ENCODE measurements around the gene TPCN2. TPM values are rescaled to one million over a fixed set of nuclear protein-coding genes. Genes with fewer than 3 reads are reported as not detected.

The TPCN2 gene
- total and polyA plus RNA-seq, 4 donors, result 6.4 to 20.8 (median 12.1) TPM

- 96% methylated on average over 15 of the region's 15 CpGs for WGBS
- Histone ChIP-seq H3K27ac (ENCODE audit: low read depth in 1 of 2, low read length in 2 of 2) (no peak overlapping the region), H3K9me3 (ENCODE audit: control insufficient read depth in 4 of 4, low read length in 3 of 4) (no peaks in the 10 kb centered on the region), H3K4me3 (ENCODE audit: low read depth in 1 of 3, low read length in 3 of 3) (no peak overlapping the region), H3K4me1 (ENCODE audit: control insufficient read depth in 4 of 4, insufficient read depth in 4 of 4, low read length in 3 of 4) (no peaks in the 10 kb centered on the region), H3K9ac (ENCODE audit: low read depth in 1 of 2, low read length in 2 of 2) (no peak overlapping the region), H3K27me3 (ENCODE audit: control insufficient read depth in 4 of 4, insufficient read depth in 4 of 4, low read length in 3 of 4) (no peaks in the 10 kb centered on the region), H3K36me3 (ENCODE audit: control insufficient read depth in 4 of 4, insufficient read depth in 3 of 4, low read depth in 1 of 4, low read length in 3 of 4) (peaks cover 5 to 73% (median 25%) of the 10 kb centered on the region in 4 donors)
- TF ChIP-seq FOXA2 (IDR thresholded peaks at IDR 0.05) (no peak), RAD21 (IDR thresholded peaks at IDR 0.05) (no peak), RXRA (IDR thresholded peaks at IDR 0.05) (no peak), YY1 (IDR thresholded peaks at IDR 0.05) (no peak), SP1 (IDR thresholded peaks at IDR 0.05) (no peak), TAF1 (conservative IDR thresholded peaks at IDR 0.05) (no peak), HNF4G (IDR thresholded peaks at IDR 0.05) (no peak), FOXA1 (IDR thresholded peaks at IDR 0.05) (no peak), REST (IDR thresholded peaks at IDR 0.05) (no peak), JUND (IDR thresholded peaks at IDR 0.05) (no peak), GABPA (IDR thresholded peaks at IDR 0.05 in 1 of 2, conservative IDR thresholded peaks at IDR 0.05 in 1 of 2) (no peak), NR2F2 (IDR thresholded peaks at IDR 0.05) (no peak), ATF3 (IDR thresholded peaks at IDR 0.05) (no peak)
- TF ChIP-seq, protein P1, sequence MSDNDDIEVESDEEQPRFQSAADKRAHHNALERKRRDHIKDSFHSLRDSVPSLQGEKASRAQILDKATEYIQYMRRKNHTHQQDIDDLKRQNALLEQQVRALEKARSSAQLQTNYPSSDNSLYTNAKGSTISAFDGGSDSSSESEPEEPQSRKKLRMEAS (IDR thresholded peaks at IDR 0.05), result no peak
- TF ChIP-seq, protein P2, sequence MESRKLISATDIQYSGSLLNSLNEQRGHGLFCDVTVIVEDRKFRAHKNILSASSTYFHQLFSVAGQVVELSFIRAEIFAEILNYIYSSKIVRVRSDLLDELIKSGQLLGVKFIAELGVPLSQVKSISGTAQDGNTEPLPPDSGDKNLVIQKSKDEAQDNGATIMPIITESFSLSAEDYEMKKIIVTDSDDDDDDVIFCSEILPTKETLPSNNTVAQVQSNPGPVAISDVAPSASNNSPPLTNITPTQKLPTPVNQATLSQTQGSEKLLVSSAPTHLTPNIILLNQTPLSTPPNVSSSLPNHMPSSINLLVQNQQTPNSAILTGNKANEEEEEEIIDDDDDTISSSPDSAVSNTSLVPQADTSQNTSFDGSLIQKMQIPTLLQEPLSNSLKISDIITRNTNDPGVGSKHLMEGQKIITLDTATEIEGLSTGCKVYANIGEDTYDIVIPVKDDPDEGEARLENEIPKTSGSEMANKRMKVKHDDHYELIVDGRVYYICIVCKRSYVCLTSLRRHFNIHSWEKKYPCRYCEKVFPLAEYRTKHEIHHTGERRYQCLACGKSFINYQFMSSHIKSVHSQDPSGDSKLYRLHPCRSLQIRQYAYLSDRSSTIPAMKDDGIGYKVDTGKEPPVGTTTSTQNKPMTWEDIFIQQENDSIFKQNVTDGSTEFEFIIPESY (IDR thresholded peaks at IDR 0.05), result no peak
- TF ChIP-seq, protein P3, sequence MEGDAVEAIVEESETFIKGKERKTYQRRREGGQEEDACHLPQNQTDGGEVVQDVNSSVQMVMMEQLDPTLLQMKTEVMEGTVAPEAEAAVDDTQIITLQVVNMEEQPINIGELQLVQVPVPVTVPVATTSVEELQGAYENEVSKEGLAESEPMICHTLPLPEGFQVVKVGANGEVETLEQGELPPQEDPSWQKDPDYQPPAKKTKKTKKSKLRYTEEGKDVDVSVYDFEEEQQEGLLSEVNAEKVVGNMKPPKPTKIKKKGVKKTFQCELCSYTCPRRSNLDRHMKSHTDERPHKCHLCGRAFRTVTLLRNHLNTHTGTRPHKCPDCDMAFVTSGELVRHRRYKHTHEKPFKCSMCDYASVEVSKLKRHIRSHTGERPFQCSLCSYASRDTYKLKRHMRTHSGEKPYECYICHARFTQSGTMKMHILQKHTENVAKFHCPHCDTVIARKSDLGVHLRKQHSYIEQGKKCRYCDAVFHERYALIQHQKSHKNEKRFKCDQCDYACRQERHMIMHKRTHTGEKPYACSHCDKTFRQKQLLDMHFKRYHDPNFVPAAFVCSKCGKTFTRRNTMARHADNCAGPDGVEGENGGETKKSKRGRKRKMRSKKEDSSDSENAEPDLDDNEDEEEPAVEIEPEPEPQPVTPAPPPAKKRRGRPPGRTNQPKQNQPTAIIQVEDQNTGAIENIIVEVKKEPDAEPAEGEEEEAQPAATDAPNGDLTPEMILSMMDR (IDR thresholded peaks at IDR 0.05; ENCODE audit: low read depth, low read length, missing input control), result no peak
- no peak for DNase-seq (ENCODE audit: low spot score)
These were observed 29.8 kb downstream of the TPCN2 start for GRCh38 chr11:69078508-69078907.
